ENCODE data around the gene FMO2.
A peak's percentile ranks its signal among the peaks of the same experiment; 100 is the strongest.

Gene FMO2

GRCh38 chr1:171217658-171218443 is 32.8 kb downstream of the FMO2 start:
- DNase-seq (ENCODE audit: low read depth in 2 of 2), result no peak
- no peak overlapping the region for H3K4me3 ChIP-seq (replicated peaks in 1 of 2; ENCODE audit: low read depth in 2 of 2, low read length in 2 of 2)
- no peak for TF ChIP-seq CTCF (IDR thresholded peaks at IDR 0.05; ENCODE audit: low read depth, low read length)

GRCh38 chr1:171218661-171219060 is 33.6 kb downstream of the FMO2 start:
- TF ChIP-seq CTCF (IDR thresholded peaks at IDR 0.05; ENCODE audit: low read depth, low read length), result no peak
- DNase-seq (ENCODE audit: low read depth in 2 of 2), result peak; percentile 44 to 55
- H3K4me3 ChIP-seq (replicated peaks in 1 of 2; ENCODE audit: low read depth in 2 of 2, low read length in 2 of 2), result no peak overlapping the region

- no peak overlapping the region for H3K4me3 ChIP-seq (replicated peaks in 1 of 2; ENCODE audit: low read depth in 2 of 2, low read length in 2 of 2)
Measured at GRCh38 chr1:171219346-171220080, 34.4 kb downstream of the FMO2 start.

GRCh38 chr1:171220081-171220420 is 35.0 kb downstream of the FMO2 start:
- TF ChIP-seq CTCF (IDR thresholded peaks at IDR 0.05; ENCODE audit: low read depth, low read length), result no peak
- DNase-seq (ENCODE audit: low read depth in 2 of 2), result peak; percentile 89 to 91
- no peak overlapping the region for H3K4me3 ChIP-seq (replicated peaks in 1 of 2; ENCODE audit: low read depth in 2 of 2, low read length in 2 of 2)

More at GRCh38 chr1:171219346-171220080, 34.4 kb downstream of the FMO2 start:
- peak; percentile 54 to 87 for DNase-seq (ENCODE audit: low read depth in 2 of 2)
- no peak for TF ChIP-seq CTCF (IDR thresholded peaks at IDR 0.05; ENCODE audit: low read depth, low read length)

- no peak for TF ChIP-seq CTCF (IDR thresholded peaks at IDR 0.05; ENCODE audit: low read depth, low read length)
- DNase-seq (ENCODE audit: low read depth in 2 of 2), result peak; percentile 75 to 76
- H3K4me3 ChIP-seq (replicated peaks in 1 of 2; ENCODE audit: low read depth in 2 of 2, low read length in 2 of 2), result peak overlapping the region in 1 of 2 donors; percentile 5
Measured at GRCh38 chr1:171220581-171221054, 35.5 kb downstream of the FMO2 start.

GRCh38 chr1:171221665-171222591 is 36.8 kb downstream of the FMO2 start:
- DNase-seq (ENCODE audit: low read depth in 2 of 2), result peak; percentile 24 to 33
- H3K4me3 ChIP-seq (replicated peaks in 1 of 2; ENCODE audit: low read depth in 2 of 2, low read length in 2 of 2), result no peak overlapping the region
- TF ChIP-seq CTCF (IDR thresholded peaks at IDR 0.05; ENCODE audit: low read depth, low read length), result no peak

Data from cardiac fibroblast (primary cell).